Prostate gland (tissue), 2 donors: Measurements from ENCODE around the gene DNAAF8. TPM values are rescaled to one million over a fixed set of nuclear protein-coding genes. Genes with fewer than 3 reads are reported as not detected.

ENCODE experiments used
- DNase-seq: peaks from one replicate; pipeline ENCODE4 v3.0.0-alpha.2; 2019; ENCODE audit warnings: low spot score
- H3K27ac ChIP-seq, 2 donors: fragments of 200-600 bp; sonication (generic); 2 replicates each; pipeline ENCODE4 v1.5.1; 2017 to 2019
- H3K27me3 ChIP-seq: fragments of 200-600 bp; sonication (generic); replicated peaks from 2 replicates; pipeline ENCODE4 v1.5.1; 2019; ENCODE audit not compliant: insufficient read depth
- H3K36me3 ChIP-seq, 2 donors: fragments of 200-600 bp; sonication (generic); 1 replicate in 1 of 2; 2 replicates in 1 of 2; pipeline versions ENCODE4 v1.5.1 to v1.8.1; 2017 to 2019
- H3K4me1 ChIP-seq: fragments of 200-600 bp; sonication (generic); replicated peaks from 2 replicates; pipeline ENCODE4 v1.5.1; 2019
- H3K4me3 ChIP-seq, 2 donors: fragments of 200-600 bp; sonication (generic); 2 replicates each; pipeline ENCODE4 v1.5.1; 2017 to 2019
- H3K9me3 ChIP-seq: fragments of 200-600 bp; sonication (generic); 2 replicates; pipeline ENCODE4 v1.5.1; 2017
- POLR2A ChIP-seq: fragments of 450-650 bp; IDR thresholded peaks from one replicate; pipeline ENCODE4 v1.6.1; 2016; ENCODE audit warnings: antibody characterized with exemption, mild to moderate bottlenecking
- POLR2AphosphoS5 ChIP-seq: sonication (generic); formaldehyde crosslinking; IDR thresholded peaks from one replicate; pipeline ENCODE4 v1.6.1; 2017; ENCODE audit warnings: antibody characterized with exemption
- WGBS: methylation state at CpG from one replicate; pipeline ENCODE4 v1.1.5; 2018; 5-methylcytosine and 5-hydroxymethylcytosine counted together
- intact Hi-C: fragments of 100-400 bp; cut with DNase I; formaldehyde crosslinking; loops from one replicate; pipeline ENCODE4 v1.14.2; 2022
- total RNA-seq, 2 donors: library from RNA; depleted of rRNA; stranded (reverse); fragments of >200 nt; gene quantifications; one replicate each; pipeline ENCODE4 v1.1.0, GENCODE V29; 2016
- TF ChIP-seq, protein P1 (sequence below), 4 experiments: fragments of 200-600 bp in 2 of 4; fragments of 450-650 bp in 2 of 4; sonication (generic) in 2 of 4; IDR thresholded peaks; 1 replicate in 3 of 4; 2 replicates in 1 of 4; pipeline ENCODE4 v1.5.1; 2016 to 2019; ENCODE audit warnings: antibody characterized with exemption in 4 of 4, mild to moderate bottlenecking in 2 of 4, moderate library complexity in 2 of 4

The DNAAF8 gene
- total RNA-seq, 2 donors from 2014 or later: 7.1 to 21.9 TPM

DNA sequence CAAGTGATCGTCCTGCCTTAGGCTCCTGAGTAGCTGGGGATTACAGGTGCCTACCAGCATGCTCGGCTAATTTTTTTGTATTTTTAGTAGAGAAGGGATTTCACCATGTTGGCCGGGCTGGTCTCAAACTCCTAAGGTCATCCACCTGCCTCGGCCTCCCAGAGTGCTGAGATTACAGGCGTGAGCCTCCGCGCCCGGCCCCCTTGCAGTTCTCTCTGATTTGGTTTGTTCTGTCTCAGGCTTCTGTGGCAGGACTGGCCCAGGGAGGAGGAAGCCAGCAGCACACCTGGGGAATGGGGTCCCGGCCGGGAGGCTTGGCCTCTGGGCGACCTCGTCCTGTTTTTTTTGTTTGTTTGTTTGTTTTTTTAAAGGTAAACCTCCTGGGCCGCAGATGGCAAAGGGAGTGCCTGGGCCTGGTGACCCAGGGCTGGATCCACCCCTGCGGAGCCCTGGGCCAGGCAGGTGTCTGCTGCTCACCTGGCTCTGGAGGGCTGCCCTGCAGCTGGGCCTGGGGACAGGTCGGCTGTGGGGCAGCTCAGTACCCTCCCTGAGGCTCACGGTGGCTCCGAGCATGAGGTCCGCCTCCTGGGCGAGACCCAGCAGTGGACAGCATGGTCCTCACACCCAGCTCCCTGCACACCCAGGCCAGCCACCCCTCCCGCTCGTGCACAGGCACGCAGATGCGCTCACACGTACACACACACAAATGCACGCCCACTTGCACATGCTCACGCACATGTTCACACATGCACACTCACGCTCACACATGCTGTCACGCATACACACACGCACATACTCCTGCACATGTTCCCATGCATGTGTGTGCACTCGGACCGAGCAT is 44.3 kb upstream of the DNAAF8 start:
- Histone ChIP-seq H3K4me1 (peaks cover 7% of the 10 kb centered on the region), H3K4me3 (no peak overlapping the region), H3K27ac (no peak overlapping the region), H3K36me3 (no peaks in the 10 kb centered on the region), H3K9me3 (no peaks in the 10 kb centered on the region), H3K27me3 (no peaks in the 10 kb centered on the region)
- TF ChIP-seq POLR2A (no peak), POLR2AphosphoS5 (no peak)
- TF ChIP-seq, protein P1, sequence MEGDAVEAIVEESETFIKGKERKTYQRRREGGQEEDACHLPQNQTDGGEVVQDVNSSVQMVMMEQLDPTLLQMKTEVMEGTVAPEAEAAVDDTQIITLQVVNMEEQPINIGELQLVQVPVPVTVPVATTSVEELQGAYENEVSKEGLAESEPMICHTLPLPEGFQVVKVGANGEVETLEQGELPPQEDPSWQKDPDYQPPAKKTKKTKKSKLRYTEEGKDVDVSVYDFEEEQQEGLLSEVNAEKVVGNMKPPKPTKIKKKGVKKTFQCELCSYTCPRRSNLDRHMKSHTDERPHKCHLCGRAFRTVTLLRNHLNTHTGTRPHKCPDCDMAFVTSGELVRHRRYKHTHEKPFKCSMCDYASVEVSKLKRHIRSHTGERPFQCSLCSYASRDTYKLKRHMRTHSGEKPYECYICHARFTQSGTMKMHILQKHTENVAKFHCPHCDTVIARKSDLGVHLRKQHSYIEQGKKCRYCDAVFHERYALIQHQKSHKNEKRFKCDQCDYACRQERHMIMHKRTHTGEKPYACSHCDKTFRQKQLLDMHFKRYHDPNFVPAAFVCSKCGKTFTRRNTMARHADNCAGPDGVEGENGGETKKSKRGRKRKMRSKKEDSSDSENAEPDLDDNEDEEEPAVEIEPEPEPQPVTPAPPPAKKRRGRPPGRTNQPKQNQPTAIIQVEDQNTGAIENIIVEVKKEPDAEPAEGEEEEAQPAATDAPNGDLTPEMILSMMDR (IDR thresholded peaks at IDR 0.05): no peak
- no peak for DNase-seq
- WGBS: 79% methylated on average over 31 of the region's 31 CpGs
- intact Hi-C loops: loop anchor here (5.0 kb wide), 2 partner anchors 78 to 267 kb away; partner anchors contain the start of genes SEC14L5 and UBALD1

- H3K36me3 ChIP-seq: no peaks in the 10 kb centered on the region
- H3K4me3 ChIP-seq: no peak overlapping the region
- peaks cover 13% of the 10 kb centered on the region for H3K4me1 ChIP-seq
- TF ChIP-seq POLR2A: no peak
- TF ChIP-seq, protein P1 (IDR thresholded peaks at IDR 0.05): no peak
- no peak for TF ChIP-seq POLR2AphosphoS5
- no peak for DNase-seq
- intact Hi-C loops: loop anchor here (5.0 kb wide), 2 partner anchors 79 to 266 kb away; partner anchors contain the start of genes SEC14L5 and UBALD1
- WGBS: 75% methylated on average over 19 of the region's 19 CpGs
- no peak overlapping the region for H3K27ac ChIP-seq
- no peaks in the 10 kb centered on the region for H3K9me3 ChIP-seq
- H3K27me3 ChIP-seq: no peaks in the 10 kb centered on the region
These were observed 43.2 kb upstream of the DNAAF8 start for GRCh38 chr16:4690946-4691665.

DNA sequence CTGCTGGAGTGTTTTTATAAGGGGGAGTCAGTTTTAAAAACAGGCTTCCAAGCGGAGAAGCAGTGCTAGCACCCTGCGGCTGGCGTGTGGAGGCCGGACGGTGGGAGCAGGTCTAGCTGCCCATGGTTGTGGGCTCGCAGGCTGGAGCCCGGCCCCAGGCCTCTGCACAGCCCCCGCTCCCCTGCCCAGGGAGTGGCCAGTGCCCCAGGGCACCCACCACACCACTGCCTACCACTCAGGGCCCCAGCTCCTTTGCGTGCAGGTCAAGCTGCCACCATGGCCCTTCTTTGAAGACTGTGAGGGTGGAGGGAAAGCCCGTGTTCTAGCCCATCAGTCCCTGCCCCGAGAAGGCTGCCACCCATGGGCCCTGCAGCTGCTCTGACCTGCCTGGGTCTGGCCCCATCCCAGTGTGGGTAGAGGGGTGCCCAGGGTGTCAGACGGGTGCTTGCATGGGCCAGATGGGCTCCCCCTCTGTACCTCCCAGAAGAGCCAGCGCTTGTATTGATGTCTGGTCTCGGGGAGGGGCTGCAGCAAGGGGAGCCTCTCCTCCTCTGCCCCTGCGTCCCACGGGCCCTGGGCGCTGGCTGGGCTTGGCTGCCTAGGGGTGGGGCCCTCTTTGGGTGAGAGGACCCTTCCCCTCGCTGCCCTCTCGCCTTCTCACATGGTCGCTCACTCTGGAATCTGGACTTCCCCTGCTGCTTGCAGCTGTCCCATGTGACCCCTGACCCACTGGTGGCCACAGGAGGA is 42.5 kb upstream of the DNAAF8 start:
- TF ChIP-seq POLR2A (no peak), POLR2AphosphoS5 (no peak)
- TF ChIP-seq, protein P1 (IDR thresholded peaks at IDR 0.05): no peak
- intact Hi-C loops: loop anchor here (5.0 kb wide), 2 partner anchors 80 to 265 kb away; partner anchors contain the start of genes SEC14L5 and UBALD1
- WGBS: 80% methylated on average over 20 of the region's 20 CpGs
- Histone ChIP-seq H3K9me3 (no peaks in the 10 kb centered on the region), H3K4me1 (peaks cover 13% of the 10 kb centered on the region), H3K36me3 (no peaks in the 10 kb centered on the region), H3K27ac (no peak overlapping the region), H3K4me3 (no peak overlapping the region), H3K27me3 (no peaks in the 10 kb centered on the region)
- DNase-seq: no peak

GRCh38 chr16:4692460-4693295 is 41.7 kb upstream of the DNAAF8 start:
- Histone ChIP-seq H3K27ac (peak overlapping the region; percentile 75 to 82), H3K4me1 (peaks cover 13% of the 10 kb centered on the region), H3K36me3 (no peaks in the 10 kb centered on the region), H3K9me3 (no peaks in the 10 kb centered on the region), H3K27me3 (no peaks in the 10 kb centered on the region), H3K4me3 (peak overlapping the region; percentile 90 to 99)
- TF ChIP-seq, protein P1 (IDR thresholded peaks at IDR 0.05): no peak
- TF ChIP-seq POLR2AphosphoS5: no peak
- TF ChIP-seq POLR2A: no peak
- intact Hi-C loops: loop anchor here (5.0 kb wide), 2 partner anchors 80 to 265 kb away; partner anchors contain the start of genes SEC14L5 and UBALD1
- DNase-seq: no peak
- WGBS: 17% methylated on average over 29 of the region's 31 CpGs
